Stimulated activated CD4-positive, alpha-beta T cell treated with anti-CD3 and anti-CD28 coated beads, Interleukin-4, amount 100 ng/mL, for 24 hours (primary cell): ENCODE measurements around the gene TMEM129.

Experiments used
- DNase-seq: peaks from one replicate; pipeline ENCODE4 v3.0.0-alpha.2; 2020

TMEM129 gene

DNA sequence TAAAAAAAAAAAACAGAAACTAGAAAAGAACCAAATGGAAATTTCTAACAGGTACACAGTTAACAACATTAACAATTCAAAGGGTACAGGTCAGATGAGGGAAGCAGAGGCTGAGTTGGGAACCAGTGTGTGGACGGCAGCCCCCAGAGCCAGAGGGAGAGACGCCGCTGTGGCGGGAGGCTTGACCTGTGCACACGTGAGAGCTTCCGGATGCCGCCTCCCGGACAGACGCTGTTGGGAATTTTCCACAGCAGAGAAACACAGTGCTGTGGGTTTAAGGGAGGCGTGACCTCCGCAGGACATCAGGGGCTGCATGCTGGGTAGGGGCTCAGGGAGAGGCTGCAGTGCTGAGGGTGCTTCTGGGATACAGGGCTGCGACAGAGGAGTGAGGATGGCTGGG, 22.4 kb upstream of the TMEM129 start:
- DNase-seq: no peak

GRCh38 chr4:1741208-1741607, 20.1 kb upstream of the TMEM129 start:
- DNase-seq: no peak

- DNase-seq: no peak
Observed at GRCh38 chr4:1740021-1740545, 19.0 kb upstream of the TMEM129 start.

DNA sequence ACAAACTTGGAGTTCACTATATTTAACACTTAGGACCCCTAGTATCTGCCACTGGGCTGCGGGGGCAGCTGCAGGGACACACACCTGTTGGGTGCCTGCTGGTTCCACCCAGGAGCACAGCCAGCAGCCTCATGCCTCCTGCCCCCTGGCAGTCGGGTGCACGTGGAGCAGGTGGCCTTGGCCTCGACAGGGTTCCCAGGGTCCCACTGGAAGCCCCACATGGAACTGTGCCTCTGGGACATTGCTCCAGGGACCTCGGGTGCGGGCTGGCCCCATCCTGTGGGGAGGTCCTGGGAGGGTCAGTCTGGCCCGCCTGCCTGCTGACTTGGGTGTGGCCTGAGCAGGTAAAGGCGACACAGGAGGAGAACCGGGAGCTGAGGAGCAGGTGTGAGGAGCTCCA, 18.2 kb upstream of the TMEM129 start:
- no peak for DNase-seq

- no peak for DNase-seq
Observed at GRCh38 chr4:1738410-1738809, 17.3 kb upstream of the TMEM129 start.

DNA sequence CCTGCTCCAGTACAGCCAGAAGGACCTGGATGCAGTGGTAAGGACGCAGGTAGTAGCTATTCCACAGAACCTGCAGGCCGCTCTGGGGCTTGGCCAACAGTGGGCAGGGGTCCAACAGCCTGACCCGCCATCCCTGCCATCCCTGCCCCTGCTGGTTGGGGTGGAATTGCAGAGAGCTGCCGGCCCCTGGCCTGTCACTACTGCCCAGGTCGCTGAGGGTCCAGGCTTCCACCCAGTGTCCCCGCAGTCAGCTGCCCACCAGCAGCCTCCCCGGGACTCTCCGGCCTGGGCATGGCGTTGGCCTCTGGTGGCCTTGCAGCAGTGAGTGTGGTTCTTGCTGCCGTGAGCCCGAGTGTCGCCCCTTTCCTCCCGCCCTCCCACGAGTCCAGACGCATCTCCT, 16.5 kb upstream of the TMEM129 start:
- DNase-seq: no peak

GRCh38 chr4:1736812-1737211, 15.7 kb upstream of the TMEM129 start:
- no peak for DNase-seq

GRCh38 chr4:1735215-1735614, 14.1 kb upstream of the TMEM129 start:
- no peak for DNase-seq

DNA sequence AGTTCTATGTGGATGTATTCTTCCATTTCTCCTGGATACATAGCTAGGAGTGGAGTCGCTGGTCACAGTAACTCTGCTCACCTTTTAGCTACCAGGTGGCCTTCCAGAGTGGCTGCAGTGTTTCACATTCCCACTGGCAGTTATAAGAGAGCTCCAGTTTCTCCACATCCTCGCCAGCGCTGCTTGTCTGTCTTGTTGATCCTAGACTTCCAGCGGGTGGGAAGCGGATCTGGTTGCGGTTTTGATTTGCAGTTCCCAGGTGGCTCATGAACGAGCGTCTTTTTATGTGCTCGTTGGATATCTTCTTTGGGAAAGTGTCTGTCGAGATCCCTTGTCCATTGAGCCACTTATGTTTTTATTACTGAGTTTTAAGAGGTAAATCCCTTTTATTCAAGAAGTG, 11.8 kb upstream of the TMEM129 start:
- no peak for DNase-seq

DNA sequence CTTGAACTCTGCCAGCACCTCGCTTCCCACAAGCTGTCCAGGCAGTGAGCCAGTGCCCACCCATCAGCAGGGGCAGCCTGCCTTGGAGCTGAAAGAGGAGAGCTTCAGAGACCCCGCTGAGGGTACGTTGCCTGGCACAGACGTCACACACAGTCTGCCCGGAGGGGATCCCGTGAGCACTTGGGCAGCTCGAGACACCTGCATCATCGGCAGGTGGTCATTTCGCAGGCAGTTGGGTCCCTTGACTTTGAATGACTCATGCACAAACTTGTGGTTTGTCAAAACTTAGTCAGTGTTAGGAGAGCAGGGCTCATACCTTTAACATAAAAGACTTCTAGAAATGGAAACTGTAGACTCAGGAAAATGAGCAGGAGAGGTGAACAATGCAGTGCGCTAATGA, 10.1 kb upstream of the TMEM129 start:
- DNase-seq: no peak

DNA sequence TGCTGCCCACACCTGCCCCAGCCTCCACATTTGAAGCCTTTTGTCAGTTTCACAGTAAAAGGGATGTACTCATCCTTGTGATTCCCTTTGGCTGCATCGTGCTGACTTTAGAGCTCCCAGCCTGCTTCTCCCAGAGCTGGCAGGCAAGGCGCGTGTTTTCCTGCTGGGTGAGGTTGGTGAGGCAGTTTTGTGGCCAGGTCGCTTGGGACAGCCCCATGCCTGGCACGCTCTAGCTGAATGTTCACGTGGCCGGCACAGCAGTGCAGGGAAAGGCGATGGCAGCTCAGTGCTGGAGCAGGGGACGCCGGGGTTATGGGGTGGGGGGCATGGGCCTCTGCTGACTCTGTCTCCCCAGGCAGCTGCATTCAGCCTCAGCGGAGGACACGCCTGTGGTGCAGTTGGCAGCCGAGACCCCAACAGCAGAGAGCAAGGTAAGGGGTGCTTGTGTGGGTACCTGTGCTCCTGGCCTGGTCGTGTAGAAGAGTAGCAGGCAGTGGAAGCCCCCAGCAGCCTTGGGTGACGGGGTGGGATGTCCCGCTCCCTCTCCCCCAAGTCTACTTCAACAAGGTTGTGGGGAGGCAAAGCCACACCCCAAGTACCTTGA, 9.5 kb upstream of the TMEM129 start:
- DNase-seq: no peak

DNA sequence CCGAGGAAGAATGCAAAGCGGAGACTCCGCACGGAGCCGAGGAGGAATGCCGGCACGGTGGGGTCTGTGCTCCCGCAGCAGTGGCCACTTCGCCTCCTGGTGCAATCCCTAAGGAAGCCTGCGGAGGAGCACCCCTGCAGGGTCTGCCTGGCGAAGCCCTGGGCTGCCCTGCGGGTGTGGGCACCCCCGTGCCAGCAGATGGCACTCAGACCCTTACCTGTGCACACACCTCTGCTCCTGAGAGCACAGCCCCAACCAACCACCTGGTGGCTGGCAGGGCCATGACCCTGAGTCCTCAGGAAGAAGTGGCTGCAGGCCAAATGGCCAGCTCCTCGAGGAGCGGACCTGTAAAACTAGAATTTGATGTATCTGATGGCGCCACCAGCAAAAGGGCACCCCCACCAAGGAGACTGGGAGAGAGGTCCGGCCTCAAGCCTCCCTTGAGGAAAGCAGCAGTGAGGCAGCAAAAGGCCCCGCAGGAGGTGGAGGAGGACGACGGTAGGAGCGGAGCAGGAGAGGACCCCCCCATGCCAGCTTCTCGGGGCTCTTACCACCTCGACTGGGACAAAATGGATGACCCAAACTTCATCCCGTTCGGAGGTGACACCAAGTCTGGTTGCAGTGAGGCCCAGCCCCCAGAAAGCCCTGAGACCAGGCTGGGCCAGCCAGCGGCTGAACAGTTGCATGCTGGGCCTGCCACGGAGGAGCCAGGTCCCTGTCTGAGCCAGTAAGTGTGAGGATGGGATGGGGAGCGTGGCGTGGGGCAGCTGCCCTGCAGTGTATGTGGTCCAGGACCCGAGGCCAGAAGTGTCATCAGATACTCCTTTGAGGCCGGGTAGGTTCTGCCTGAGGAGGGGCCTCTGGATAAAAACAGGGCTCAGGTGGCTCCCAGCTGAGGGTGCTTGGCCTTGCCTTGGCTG, 7.2 kb upstream of the TMEM129 start:
- DNase-seq: no peak

- no peak for DNase-seq
Observed at GRCh38 chr4:1727117-1728031, 6.3 kb upstream of the TMEM129 start.

DNA sequence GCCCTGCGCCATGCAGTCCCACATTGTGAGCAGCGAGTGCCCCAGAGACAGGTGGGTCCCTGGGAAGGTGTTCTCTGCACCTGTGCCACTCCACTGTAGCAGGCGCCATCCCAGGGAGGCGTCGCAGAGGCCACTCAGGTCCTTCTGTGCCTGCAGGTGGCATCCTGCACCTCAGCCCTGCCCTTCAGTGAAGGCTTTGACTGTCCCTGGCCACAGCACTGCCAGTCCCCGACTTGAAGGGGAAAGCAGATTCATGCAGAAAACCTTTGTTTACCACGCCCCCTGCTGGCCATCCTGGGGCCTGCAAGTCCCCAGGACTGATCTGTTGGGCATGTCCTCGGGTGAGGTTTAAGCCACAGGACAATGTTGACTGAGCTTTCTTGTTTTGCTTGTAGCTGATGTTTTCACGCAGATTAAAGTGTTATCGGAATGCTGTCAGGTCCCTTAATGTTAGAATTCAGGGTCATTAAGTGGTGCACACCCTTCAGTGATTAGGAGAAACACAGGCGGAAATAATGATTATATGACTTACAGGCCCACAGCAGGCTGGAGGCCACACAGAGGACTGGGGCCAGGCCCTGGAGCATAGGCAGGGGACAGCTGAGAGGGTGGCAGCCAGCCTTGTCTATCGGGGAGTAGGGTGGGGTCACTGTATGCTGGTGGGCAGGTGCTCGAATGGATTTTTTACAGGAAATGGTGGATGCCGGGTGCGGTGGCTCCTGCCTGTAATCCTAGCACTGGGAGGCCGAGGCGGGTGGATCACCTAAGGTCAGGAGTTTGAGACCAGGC, 5.2 kb upstream of the TMEM129 start:
- DNase-seq: peak; percentile 92

DNA sequence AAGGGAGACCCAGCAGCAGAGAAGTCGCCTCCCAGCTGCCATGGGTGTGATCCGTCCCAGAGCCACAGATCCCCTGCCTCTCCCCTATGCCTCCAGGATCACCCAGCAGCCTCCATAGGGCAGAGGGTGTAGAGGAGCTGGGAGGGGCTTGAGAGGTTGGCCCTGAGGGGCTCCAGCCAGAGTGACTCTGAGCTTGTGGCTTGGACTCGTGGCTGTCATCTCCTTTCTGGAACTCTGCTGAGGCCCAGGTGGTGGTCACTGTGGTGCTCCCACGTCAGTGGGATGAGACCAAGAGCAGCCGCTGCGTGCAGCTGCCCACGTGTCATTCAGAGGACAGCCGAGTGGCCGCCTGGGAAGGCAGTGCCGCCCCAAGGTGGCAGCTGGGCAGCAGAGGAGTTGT, 4.4 kb upstream of the TMEM129 start:
- DNase-seq: no peak

DNA sequence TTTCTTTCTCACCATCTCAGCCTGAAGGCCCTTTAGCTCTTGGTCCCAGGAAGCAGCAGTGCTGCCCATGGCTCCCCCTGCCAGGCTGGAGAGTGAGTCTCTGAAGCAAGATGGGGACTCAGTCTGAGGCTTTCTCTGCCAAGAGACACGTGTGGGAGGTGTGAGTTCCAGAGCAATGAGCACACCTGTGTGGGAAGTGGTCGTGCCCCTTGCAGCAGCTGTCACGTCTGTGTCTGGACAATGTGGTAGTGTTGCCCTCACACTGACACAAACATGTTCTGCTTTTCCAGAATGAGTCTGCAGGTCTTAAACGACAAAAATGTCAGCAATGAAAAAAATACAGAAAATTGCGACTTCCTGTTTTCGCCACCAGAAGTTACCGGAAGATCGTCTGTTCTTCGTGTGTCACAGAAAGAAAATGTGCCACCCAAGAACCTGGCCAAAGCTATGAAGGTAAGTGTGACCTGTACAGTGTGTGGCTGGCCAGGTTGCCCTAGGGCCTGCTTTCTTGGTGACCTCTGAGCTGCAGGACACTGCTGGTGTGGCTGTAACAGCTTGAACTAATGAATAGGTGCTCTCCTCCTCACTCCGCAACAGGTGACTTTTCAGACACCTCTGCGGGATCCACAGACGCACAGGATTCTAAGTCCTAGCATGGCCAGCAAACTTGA, 2.1 kb upstream of the TMEM129 start:
- DNase-seq: peak; percentile 75

DNA sequence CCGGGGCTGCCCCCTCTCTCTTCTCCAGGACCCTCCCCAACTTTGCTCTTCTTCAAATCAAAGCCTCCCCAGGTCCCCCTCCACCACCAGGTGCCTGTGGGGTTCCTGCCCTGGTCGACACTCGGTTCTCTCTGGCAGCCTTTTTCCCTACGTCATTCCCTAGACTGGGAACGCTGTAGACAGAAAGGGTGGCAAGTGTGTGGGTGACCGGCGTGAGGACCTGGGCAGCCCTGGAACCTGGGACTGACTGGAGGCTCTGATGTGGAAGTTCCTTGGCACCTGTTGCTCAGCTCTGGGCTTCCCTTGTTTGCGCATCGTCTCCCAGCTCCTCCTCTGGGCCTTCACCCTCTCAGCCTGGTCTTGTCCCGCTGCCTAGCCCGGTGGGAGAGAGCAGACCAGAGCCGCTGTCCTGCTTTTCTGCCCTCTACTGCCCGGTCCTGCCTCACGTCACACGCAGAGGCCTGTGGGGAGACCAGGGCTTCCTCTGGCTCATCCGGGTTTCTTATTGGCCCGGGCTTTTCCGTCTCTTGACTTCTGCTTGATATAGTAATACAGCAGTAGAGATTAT, 1.5 kb upstream of the TMEM129 start:
- no peak for DNase-seq

DNA sequence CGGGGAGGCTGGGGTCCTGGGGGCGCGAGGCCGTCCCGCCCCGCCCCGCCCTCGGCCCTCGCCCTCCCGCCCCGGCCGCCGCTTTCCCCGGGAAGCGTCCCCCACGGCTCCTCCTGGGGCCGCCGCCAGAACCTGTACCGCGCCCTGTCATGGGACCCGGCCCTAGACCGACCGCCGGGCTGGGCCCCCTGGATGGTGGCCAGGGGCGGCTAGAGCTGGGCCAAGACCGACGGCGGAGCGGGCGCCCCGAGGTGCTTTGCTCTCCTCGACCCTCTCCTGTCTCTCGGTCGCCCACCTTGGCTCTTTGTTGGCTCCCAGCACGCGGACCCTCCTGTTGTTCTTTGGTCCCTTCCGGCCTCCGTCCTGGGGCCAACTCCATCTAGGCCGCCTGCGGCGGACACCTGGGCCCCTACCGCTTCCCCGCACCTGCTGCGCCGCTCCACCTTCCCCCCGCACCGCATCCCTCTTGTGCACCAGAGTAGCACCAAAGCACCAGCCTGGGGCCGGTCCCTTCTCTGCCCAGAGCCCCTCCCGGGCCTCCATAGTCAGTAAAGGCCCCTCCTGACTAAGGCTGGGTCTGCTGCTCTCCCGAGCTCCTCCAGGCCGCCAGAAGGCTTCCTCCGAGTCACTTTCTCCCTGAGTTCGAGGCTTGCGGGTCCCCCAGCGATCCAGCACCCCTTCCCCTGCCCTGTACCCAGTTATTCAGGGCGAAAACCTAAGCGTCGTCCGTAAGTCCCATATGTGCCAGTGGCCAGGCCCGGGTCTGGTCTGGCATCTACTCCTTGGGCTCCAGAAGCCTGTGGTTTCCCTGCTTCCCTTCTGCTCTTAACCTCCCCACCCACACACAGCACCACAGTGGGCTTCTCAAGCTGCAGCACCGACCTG, 785 bp upstream of the TMEM129 start:
- DNase-seq: no peak

- peak; percentile 44 for DNase-seq
Observed at GRCh38 chr4:1720163-1720983, 750 bp downstream of the TMEM129 start.
